Calu3 (cell line): Measurements from ENCODE around the gene TLCD3A. TPM values are rescaled to one million over a fixed set of nuclear protein-coding genes. Genes with fewer than 3 reads are reported as not detected.

Experiments
- BruUV-seq: library from RNA; stranded (reverse); fragments of 400-500 nt; replicated peaks from 2 replicates; lab custom pipeline; 2021; lab: Mats Ljungman, UMichigan
- CTCF ChIA-PET: fragments of 300-600 bp; sonication (Branson Sonifier 250); formaldehyde crosslinking; loops from one replicate; lab custom pipeline; 2022; ENCODE audit warnings: antibody characterized with exemption; lab: Charles Lee
- DNase-seq: peaks from one replicate; pipeline ENCODE4 v3.0.0; 2022
- H3K27ac Mint-ChIP-seq: one replicate; pipeline ENCODE4 v1.8.0; 2022; ENCODE audit warnings: mixed read lengths; ENCODE audit not compliant: unreplicated experiment
- H3K27me3 Mint-ChIP-seq: one replicate; pipeline ENCODE4 v1.8.0; 2022; ENCODE audit warnings: mixed read lengths; ENCODE audit not compliant: unreplicated experiment
- H3K36me3 Mint-ChIP-seq: one replicate; pipeline ENCODE4 v1.8.0; 2022; ENCODE audit warnings: mild to moderate bottlenecking, moderate library complexity, mixed read lengths; ENCODE audit not compliant: insufficient read depth, unreplicated experiment
- H3K4me1 Mint-ChIP-seq: one replicate; pipeline ENCODE4 v1.8.0; 2022; ENCODE audit warnings: mild to moderate bottlenecking, low read depth, mixed read lengths; ENCODE audit not compliant: unreplicated experiment
- H3K4me3 Mint-ChIP-seq: one replicate; pipeline ENCODE4 v1.8.0; 2022; ENCODE audit warnings: mild to moderate bottlenecking, low read depth, moderate library complexity, mixed read lengths; ENCODE audit not compliant: unreplicated experiment
- H3K9me3 Mint-ChIP-seq: one replicate; pipeline ENCODE4 v1.8.0; 2022; ENCODE audit warnings: low read depth, mixed read lengths; ENCODE audit not compliant: unreplicated experiment
- CTCF ChIP-seq: fragments of 200-600 bp; IDR thresholded peaks from one replicate; pipeline ENCODE4 v1.8.0; 2022; ENCODE audit warnings: antibody characterized with exemption; ENCODE audit not compliant: unreplicated experiment
- intact Hi-C: fragments of 100-400 bp; cut with micrococcal nuclease; formaldehyde crosslinking; loops from one replicate; pipeline ENCODE4 v1.10.0; 2022; ENCODE audit not compliant: unreplicated experiment
- total RNA-seq: library from RNA; stranded (reverse); gene quantifications from 2 replicates; pipeline ENCODE4 v1.2.3, GENCODE V29; 2022

TLCD3A gene
- total RNA-seq, 1 experiment from 2014 or later = 20.3 TPM

- Mint-ChIP-seq H3K27me3 (no peaks in the 10 kb centered on the region), H3K9me3 (no peaks in the 10 kb centered on the region), H3K4me3 (no peak overlapping the region), H3K4me1 (no peaks in the 10 kb centered on the region), H3K27ac (no peak overlapping the region), H3K36me3 (peaks cover 6% of the 10 kb centered on the region)
- CTCF ChIA-PET = no interaction called here
- no TSS peak for BruUV-seq
- no peak for TF ChIP-seq CTCF
- intact Hi-C loops = no loop called here
- no peak for DNase-seq
These were observed 44.1 kb upstream of the TLCD3A start for GRCh38 chr17:688100-688989.

DNA sequence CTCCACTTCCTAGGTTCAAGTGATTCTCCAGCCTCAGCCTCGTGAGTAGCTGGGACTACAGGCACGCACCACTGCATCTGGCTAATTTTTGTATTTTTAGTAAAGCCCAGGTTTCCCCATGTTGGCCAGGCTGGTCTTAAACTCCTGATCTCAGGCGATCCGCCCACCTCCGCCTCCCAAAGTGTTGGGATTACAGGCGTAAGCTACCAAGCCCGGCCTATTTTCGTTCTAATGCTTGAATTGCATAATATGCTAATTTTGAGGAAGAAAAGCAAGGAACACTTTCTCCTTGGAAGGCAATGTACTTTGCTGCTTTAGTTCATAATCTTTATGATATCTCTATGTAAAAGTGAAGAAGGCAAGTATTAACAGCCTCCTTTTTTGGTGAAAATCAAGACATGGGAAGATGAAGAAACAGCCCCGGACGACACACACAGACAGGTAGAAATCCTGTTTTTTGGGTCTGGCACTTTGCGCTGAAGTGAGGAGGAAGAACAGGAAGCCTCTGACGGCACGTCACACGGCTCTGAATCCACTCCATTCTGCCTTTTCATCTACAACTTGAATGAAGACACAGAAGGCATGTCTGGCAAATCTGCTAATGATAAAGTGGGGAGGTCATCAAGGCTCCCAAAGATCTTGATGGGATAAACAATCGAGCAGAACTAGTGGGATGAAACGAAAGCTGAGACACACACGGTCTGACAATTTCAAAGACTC, 42.7 kb upstream of the TLCD3A start:
- no peak overlapping the region for H3K27ac Mint-ChIP-seq
- H3K36me3 Mint-ChIP-seq = peaks cover 9% of the 10 kb centered on the region
- H3K4me3 Mint-ChIP-seq = no peak overlapping the region
- BruUV-seq = no TSS peak
- H3K27me3 Mint-ChIP-seq = no peaks in the 10 kb centered on the region
- CTCF ChIA-PET = interaction anchor here (0.7 kb wide), 1 partner anchor 466 kb away, joined by 6 read pairs; no protein-coding TSS in a partner anchor
- DNase-seq = no peak
- H3K4me1 Mint-ChIP-seq = no peaks in the 10 kb centered on the region
- intact Hi-C loops = no loop called here
- H3K9me3 Mint-ChIP-seq = no peaks in the 10 kb centered on the region
- no peak for TF ChIP-seq CTCF

DNA sequence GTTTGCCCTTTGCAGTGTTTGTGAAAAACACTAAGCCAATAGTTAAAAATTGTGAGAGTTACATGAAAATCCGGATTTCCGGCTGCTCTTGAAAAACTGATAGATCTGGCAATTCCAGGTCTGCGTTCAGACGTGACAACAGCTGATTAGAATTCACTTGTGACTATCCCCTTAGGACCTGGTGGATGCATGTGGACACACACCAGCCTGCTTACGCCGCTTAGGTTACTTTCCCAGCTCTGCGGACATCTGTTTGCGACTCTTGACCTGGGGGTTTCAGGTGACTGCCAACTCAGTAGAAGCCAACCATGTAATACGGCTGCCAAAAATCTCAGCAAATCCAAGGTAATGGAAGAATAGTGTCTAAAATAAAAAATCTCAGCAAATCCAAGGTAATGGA, 42.0 kb upstream of the TLCD3A start:
- H3K27me3 Mint-ChIP-seq = no peaks in the 10 kb centered on the region
- H3K9me3 Mint-ChIP-seq = no peaks in the 10 kb centered on the region
- H3K27ac Mint-ChIP-seq = no peak overlapping the region
- H3K4me3 Mint-ChIP-seq = no peak overlapping the region
- no TSS peak for BruUV-seq
- no peak for TF ChIP-seq CTCF
- CTCF ChIA-PET = no interaction called here
- peaks cover 14% of the 10 kb centered on the region for H3K36me3 Mint-ChIP-seq
- no peak for DNase-seq
- H3K4me1 Mint-ChIP-seq = no peaks in the 10 kb centered on the region
- intact Hi-C loops = no loop called here

DNA sequence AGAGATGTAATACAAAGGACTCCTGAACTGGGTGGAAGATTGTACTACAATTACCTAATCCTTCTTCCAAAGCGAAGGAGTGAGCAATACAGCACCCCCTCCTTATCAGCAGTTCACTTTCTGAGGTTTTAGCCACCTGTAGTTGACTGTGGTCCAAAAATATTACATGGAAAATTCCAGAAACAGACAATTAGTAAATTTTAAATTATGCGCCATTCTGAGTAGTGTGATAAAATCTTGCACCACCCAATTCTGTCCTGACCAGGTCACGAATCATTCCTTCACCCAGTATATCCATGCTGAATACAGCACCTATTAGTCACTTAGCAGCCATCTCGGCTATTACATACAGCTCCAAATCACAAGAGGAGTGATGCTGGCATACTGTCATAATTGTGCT, 41.0 kb upstream of the TLCD3A start:
- no peaks in the 10 kb centered on the region for H3K27me3 Mint-ChIP-seq
- H3K36me3 Mint-ChIP-seq = peaks cover 15% of the 10 kb centered on the region
- intact Hi-C loops = no loop called here
- H3K27ac Mint-ChIP-seq = no peak overlapping the region
- H3K4me3 Mint-ChIP-seq = no peak overlapping the region
- CTCF ChIA-PET = no interaction called here
- no TSS peak for BruUV-seq
- H3K9me3 Mint-ChIP-seq = no peaks in the 10 kb centered on the region
- TF ChIP-seq CTCF = no peak
- DNase-seq = no peak
- no peaks in the 10 kb centered on the region for H3K4me1 Mint-ChIP-seq
